ENCODE measurements around the gene DGKH.

DNA sequence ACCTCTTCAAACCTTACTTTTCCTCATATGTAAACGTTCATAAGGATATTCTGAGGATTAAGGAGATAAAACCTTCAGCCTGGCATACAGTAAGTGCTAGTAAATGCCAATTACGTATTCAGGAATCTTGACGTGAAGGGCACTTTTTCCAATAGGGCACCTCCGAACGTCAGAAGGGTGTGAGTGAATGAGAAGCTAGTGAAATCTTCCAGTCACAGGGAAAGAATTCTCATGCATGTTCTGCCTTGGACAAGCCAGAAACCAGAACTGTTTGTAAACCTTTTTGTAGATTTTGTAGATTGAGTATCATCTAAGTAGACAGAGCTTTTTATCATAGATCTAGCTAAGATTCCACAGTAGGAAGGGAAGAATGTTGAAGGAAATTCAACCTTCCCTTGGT is 16.5 kb downstream of the DGKH start:
- TF ChIP-seq, protein P1, sequence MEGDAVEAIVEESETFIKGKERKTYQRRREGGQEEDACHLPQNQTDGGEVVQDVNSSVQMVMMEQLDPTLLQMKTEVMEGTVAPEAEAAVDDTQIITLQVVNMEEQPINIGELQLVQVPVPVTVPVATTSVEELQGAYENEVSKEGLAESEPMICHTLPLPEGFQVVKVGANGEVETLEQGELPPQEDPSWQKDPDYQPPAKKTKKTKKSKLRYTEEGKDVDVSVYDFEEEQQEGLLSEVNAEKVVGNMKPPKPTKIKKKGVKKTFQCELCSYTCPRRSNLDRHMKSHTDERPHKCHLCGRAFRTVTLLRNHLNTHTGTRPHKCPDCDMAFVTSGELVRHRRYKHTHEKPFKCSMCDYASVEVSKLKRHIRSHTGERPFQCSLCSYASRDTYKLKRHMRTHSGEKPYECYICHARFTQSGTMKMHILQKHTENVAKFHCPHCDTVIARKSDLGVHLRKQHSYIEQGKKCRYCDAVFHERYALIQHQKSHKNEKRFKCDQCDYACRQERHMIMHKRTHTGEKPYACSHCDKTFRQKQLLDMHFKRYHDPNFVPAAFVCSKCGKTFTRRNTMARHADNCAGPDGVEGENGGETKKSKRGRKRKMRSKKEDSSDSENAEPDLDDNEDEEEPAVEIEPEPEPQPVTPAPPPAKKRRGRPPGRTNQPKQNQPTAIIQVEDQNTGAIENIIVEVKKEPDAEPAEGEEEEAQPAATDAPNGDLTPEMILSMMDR (IDR thresholded peaks at IDR 0.05): no peak
- TF ChIP-seq TCF7L2 (IDR thresholded peaks at IDR 0.05; ENCODE audit: low read depth, low read length): no peak
- TF ChIP-seq, protein P2, sequence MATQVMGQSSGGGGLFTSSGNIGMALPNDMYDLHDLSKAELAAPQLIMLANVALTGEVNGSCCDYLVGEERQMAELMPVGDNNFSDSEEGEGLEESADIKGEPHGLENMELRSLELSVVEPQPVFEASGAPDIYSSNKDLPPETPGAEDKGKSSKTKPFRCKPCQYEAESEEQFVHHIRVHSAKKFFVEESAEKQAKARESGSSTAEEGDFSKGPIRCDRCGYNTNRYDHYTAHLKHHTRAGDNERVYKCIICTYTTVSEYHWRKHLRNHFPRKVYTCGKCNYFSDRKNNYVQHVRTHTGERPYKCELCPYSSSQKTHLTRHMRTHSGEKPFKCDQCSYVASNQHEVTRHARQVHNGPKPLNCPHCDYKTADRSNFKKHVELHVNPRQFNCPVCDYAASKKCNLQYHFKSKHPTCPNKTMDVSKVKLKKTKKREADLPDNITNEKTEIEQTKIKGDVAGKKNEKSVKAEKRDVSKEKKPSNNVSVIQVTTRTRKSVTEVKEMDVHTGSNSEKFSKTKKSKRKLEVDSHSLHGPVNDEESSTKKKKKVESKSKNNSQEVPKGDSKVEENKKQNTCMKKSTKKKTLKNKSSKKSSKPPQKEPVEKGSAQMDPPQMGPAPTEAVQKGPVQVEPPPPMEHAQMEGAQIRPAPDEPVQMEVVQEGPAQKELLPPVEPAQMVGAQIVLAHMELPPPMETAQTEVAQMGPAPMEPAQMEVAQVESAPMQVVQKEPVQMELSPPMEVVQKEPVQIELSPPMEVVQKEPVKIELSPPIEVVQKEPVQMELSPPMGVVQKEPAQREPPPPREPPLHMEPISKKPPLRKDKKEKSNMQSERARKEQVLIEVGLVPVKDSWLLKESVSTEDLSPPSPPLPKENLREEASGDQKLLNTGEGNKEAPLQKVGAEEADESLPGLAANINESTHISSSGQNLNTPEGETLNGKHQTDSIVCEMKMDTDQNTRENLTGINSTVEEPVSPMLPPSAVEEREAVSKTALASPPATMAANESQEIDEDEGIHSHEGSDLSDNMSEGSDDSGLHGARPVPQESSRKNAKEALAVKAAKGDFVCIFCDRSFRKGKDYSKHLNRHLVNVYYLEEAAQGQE (IDR thresholded peaks at IDR 0.05; ENCODE audit: insufficient read depth in 1 of 2, low read depth in 2 of 2, low read length in 1 of 2): no peak
- TF ChIP-seq POLR2AphosphoS5 (IDR thresholded peaks at IDR 0.05; ENCODE audit: low read depth, low read length): no peak
- no peak for TF ChIP-seq SIN3A (IDR thresholded peaks at IDR 0.05; ENCODE audit: borderline replicate concordance, insufficient read depth, low read depth, low read length)
